Measurements from ENCODE around the gene FLOT2. TPM values are rescaled to one million over a fixed set of nuclear protein-coding genes. Genes with fewer than 3 reads are reported as not detected.

Gene FLOT2
- polyA plus RNA-seq, 1 experiment = 86.0 TPM

DNA sequence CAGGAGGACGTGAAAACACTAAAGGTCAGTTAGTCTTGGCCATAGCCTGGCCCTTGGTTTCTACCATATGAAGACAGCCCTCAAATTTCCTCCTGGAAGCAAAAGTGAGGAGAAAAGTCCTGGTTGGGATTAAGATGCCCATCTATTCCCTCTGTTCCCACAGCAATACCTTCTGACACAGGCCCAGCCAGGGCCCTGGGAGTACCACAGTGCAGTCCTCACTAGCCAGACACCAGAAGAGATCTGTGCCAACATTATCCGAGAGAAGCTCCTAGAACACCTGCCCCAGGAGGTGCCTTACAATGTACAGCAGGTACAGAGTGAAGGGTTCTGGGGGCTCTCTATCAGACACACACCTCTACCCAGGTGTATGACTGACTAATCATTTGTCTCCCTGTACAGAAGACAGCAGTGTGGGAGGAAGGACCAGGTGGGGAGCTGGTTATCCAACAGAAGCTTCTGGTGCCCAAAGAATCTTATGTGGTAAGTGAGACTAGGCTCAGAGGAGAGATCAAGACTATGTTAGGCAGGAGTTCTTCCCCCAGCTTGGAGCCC is 38.7 kb downstream of the FLOT2 start:
- peaks cover 15% of the 10 kb centered on the region for H3K36me3 ChIP-seq (ENCODE audit: control insufficient read depth, insufficient read depth, low read length)
- H3K4me3 ChIP-seq (ENCODE audit: low read depth, low read length) = no peak overlapping the region
- no peak for TF ChIP-seq CTCF (IDR thresholded peaks at IDR 0.05; ENCODE audit: insufficient read depth, low read depth, low read length)
- no peak for DNase-seq (ENCODE audit: low read depth)
- no peaks in the 10 kb centered on the region for H3K27me3 ChIP-seq (ENCODE audit: control insufficient read depth, insufficient read depth, low read length)
- ChIA-PET CTCF (interaction anchor here (1.0 to 3.7 kb wide), 4 partner anchors 33 to 132 kb away, joined by 3 to 13 read pairs (median 4); no protein-coding TSS in a partner anchor), POLR2A (interaction anchor here (0.6 kb wide), 1 partner anchor 10 kb away, joined by 3 read pairs; no protein-coding TSS in a partner anchor)

GRCh38 chr17:28857905-28858800 is 39.4 kb downstream of the FLOT2 start:
- ChIA-PET POLR2A (no interaction called here), CTCF (interaction anchor here (1.0 to 1.6 kb wide), 3 partner anchors 34 to 131 kb away, joined by 3 to 4 read pairs (median 4); no protein-coding TSS in a partner anchor)
- no peak for DNase-seq (ENCODE audit: low read depth)
- no peaks in the 10 kb centered on the region for H3K27me3 ChIP-seq (ENCODE audit: control insufficient read depth, insufficient read depth, low read length)
- no peak overlapping the region for H3K4me3 ChIP-seq (ENCODE audit: low read depth, low read length)
- no peak for TF ChIP-seq CTCF (IDR thresholded peaks at IDR 0.05; ENCODE audit: insufficient read depth, low read depth, low read length)
- peaks cover 15% of the 10 kb centered on the region for H3K36me3 ChIP-seq (ENCODE audit: control insufficient read depth, insufficient read depth, low read length)

GRCh38 chr17:28856028-28856574 is 41.4 kb downstream of the FLOT2 start:
- no peak for TF ChIP-seq CTCF (IDR thresholded peaks at IDR 0.05; ENCODE audit: insufficient read depth, low read depth, low read length)
- no peak overlapping the region for H3K4me3 ChIP-seq (ENCODE audit: low read depth, low read length)
- POLR2A ChIA-PET = interaction anchor here (0.7 kb wide), 1 partner anchor 29 kb away, joined by 5 read pairs; no protein-coding TSS in a partner anchor

DNA sequence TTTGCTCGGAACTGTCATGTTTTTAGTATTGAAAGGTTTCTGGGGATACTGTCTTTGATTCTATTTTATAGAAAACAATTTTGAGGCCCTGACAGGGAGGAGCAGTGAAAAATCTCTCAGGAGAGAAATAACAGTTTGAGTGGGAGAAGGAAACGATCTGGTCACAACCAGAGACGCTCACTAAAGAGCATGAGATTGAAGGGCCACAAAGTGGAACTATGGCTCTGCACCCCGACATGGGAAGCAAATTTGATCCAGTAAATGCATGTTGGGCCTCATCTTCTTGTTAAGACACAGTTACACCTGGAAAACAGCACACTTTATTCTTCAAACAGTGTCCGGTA is 42.2 kb downstream of the FLOT2 start:
- TF ChIP-seq CTCF (IDR thresholded peaks at IDR 0.05; ENCODE audit: insufficient read depth, low read depth, low read length) = no peak
- H3K27me3 ChIP-seq (ENCODE audit: control insufficient read depth, insufficient read depth, low read length) = no peaks in the 10 kb centered on the region
- DNase-seq (ENCODE audit: low read depth) = no peak
- CTCF ChIA-PET = interaction anchor here (0.6 to 1.0 kb wide), 3 partner anchors 37 to 99 kb away, joined by 3 read pairs; no protein-coding TSS in a partner anchor
- H3K36me3 ChIP-seq (ENCODE audit: control insufficient read depth, insufficient read depth, low read length) = peaks cover 12% of the 10 kb centered on the region
- peak overlapping the region; percentile 80 for H3K4me3 ChIP-seq (ENCODE audit: low read depth, low read length)
- POLR2A ChIA-PET = no interaction called here

More at GRCh38 chr17:28856028-28856574, 41.4 kb downstream of the FLOT2 start:
- Histone ChIP-seq H3K36me3 (ENCODE audit: control insufficient read depth, insufficient read depth, low read length) (peaks cover 15% of the 10 kb centered on the region), H3K27me3 (ENCODE audit: control insufficient read depth, insufficient read depth, low read length) (no peaks in the 10 kb centered on the region)
- no peak for DNase-seq (ENCODE audit: low read depth)
- CTCF ChIA-PET = interaction anchor here (1.3 kb wide), 1 partner anchor 129 kb away, joined by 4 read pairs; no protein-coding TSS in a partner anchor

All from BJ (cell line).